Camera-type eye (tissue), 1 donor: ENCODE results near the gene SMIM35. TPM values are rescaled to one million over a fixed set of nuclear protein-coding genes. Genes with fewer than 3 reads are reported as not detected.

ENCODE experiments used
- total RNA-seq: library from RNA; depleted of rRNA; stranded (reverse); fragments of >200 nt; gene quantifications from one replicate; pipeline ENCODE4 v1.2.3, GENCODE V29; 2014

SMIM35 gene
- 0.11 TPM for total RNA-seq

DNA sequence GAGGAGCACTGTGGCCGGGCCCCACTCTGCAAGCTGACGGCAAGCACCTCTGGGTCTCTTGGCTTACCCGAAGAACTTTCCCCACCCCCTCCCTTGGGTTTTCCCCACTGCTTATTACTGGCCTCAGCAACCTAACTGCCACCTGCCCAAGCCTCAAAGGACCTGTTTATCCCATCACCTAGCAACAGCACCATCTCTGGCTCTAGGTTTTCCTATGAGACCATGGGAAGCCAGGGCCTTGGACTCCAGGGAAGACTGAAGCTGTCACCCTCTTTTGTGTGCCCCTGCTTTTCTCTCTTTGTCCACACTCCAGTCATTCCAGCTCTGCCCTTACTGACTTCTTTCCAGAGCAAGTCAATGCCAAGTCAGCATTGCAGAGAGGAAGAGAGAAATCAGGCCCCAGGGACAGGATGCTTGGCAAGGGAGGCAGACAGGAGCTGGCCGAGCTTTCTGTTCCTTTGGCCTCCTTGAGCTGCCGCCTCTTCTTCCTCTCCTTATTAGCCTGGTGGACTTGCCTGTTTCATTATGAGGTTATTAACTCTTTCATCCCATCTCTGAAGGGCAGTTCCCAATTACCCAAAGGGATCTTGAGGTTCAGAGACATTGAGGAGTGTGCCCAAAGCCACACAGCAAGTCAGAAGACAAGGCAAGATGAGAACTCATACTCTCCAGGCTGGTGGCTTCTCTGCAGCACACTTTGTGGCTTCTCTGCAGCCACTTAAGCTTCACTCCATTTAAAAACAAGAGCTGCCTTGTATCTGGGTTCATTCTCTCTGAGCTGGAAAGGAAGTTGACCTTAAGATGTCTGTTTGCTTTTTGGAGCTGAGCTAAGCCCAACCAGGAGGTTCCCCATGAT, at the start of gene SMIM35:
Gene SMIM35 (minus strand): TSS at position 51 of the 856 bp plus-strand sequence. CDS start 206 bp downstream, outside the sequence.

DNA sequence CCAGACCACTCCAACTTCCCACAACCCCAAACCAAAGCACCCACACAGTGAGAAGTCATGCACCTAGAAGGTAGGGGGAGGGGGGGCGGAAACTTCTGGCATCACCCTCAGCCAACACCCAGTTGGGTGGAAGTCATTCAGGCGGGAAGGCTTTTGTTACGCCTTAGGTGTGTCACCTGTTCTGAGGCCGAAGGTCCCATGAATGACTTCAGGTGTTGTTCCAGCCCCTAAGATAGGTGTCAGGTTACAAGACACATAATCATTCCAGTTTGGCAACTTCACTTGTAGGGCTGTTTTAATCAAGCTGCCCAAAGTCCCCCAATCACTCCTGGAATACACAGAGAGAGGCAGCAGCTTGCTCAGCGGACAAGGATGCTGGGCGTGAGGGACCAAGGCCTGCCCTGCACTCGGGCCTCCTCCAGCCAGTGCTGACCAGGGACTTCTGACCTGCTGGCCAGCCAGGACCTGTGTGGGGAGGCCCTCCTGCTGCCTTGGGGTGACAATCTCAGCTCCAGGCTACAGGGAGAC, 9.9 kb downstream of the SMIM35 start, which contains the start of gene TMPRSS4:
Gene TMPRSS4 (plus strand): TSS at position 325 of the 528 bp plus-strand sequence. CDS start 225 bp downstream, outside the sequence.

DNA sequence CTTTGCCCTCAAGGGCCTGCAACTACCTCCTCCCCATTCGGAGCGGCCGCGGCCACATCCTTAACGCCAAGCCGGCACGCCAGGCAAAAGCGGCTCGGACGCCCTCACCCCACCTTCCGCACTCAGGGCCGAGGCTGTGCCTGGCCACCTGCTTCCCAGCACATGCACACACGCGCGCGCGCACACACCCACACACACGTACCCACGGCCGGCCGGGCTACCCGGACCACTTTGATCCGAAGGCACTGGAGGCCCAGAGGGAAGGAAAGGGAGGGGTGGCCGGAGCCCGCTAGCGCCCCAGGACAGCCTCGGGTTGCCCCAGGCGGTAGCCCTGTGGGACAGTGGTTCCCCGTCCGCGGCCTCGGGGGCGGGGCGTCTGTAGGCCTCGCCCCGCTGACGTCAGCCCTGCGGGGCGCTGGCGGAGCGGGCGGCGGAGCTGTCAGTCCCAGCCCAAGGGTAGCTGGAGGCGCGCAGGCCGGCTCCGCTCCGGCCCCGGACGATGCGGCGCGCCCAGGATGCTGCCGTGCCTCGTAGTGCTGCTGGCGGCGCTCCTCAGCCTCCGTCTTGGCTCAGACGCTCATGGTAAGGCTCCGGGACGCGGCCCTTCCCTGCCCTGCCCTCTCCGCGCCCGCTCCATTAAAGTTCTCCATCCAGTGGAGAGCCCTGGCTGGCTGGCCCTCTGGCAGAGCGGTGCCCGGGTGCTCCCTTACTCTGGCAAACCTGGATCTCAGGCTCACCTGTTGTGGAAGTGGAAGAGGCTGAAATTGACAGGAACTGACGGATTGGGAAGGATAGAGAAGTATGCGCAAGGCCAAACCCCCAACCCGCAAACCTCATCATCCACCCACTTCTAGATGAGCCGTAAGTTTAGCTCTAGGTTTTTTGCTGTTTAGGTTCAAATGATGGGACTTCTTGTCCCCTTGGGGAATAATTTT, 100.5 kb downstream of the SMIM35 start, which contains the start of gene IL10RA:
Gene IL10RA (plus strand): TSS at position 442 of the 935 bp plus-strand sequence. CDS start 74 bp downstream, at position 516.

Other genes starting within 250 kb of the SMIM35 start
- gene FXYD6, start 210.3 kb downstream of the SMIM35 start, total RNA-seq: 103 TPM
- gene TMPRSS13, start 157.6 kb downstream of the SMIM35 start, total RNA-seq: 1.7 TPM
- 4.2 TPM for gene IL10RA, start 100.6 kb downstream of the SMIM35 start, total RNA-seq
- gene TMPRSS4, start 9.9 kb downstream of the SMIM35 start, total RNA-seq: 7.7 TPM
- 5.9 TPM for gene SCN4B, start 65.9 kb upstream of the SMIM35 start, total RNA-seq
- gene SCN2B, start 89.7 kb upstream of the SMIM35 start, total RNA-seq: 7.4 TPM
- 3.3 TPM for gene JAML, start 138.0 kb upstream of the SMIM35 start, total RNA-seq
- gene MPZL3, start 165.4 kb upstream of the SMIM35 start, total RNA-seq: 3.5 TPM
- gene MPZL2, start 177.3 kb upstream of the SMIM35 start, total RNA-seq: 18.4 TPM
- 0.55 TPM for gene CD3E, start 217.8 kb upstream of the SMIM35 start, total RNA-seq